Fibroblast of the aortic adventitia (primary cell): ENCODE results near the gene FANCL. TPM values are rescaled to one million over a fixed set of nuclear protein-coding genes. Genes with fewer than 3 reads are reported as not detected.
A peak's percentile ranks its signal among the peaks of the same experiment; 100 is the strongest.
"Not testable (repeated sequence)": the region's sequence is repeated elsewhere in the genome, so short reads cannot be mapped to it uniquely, and the experiment has no call there.

Source experiments
- DNase-seq: peaks from one replicate; pipeline ENCODE4 v3.0.0-alpha.2; 2010; ENCODE audit warnings: low read depth
- H3K4me3 ChIP-seq: 2 replicates; pipeline ENCODE4 v1.5.1; 2011; ENCODE audit warnings: low read depth, mild to moderate bottlenecking, control low read depth, low read length, moderate library complexity
- total RNA-seq: library from RNA; depleted of rRNA; stranded (reverse); fragments of >200 nt; gene quantifications from 2 replicates; pipeline ENCODE4 v1.2.3, GENCODE V29; 2012; ENCODE audit warnings: low replicate concordance
- TF ChIP-seq, protein P1 (sequence below): IDR thresholded peaks from 2 replicates; pipeline ENCODE4 v1.5.1; 2011; ENCODE audit warnings: mild to moderate bottlenecking, low read length, control low read depth, inconsistent platforms; ENCODE audit not compliant: insufficient read depth

The FANCL gene
- total RNA-seq, 1 donor, result 29.6 TPM

DNA sequence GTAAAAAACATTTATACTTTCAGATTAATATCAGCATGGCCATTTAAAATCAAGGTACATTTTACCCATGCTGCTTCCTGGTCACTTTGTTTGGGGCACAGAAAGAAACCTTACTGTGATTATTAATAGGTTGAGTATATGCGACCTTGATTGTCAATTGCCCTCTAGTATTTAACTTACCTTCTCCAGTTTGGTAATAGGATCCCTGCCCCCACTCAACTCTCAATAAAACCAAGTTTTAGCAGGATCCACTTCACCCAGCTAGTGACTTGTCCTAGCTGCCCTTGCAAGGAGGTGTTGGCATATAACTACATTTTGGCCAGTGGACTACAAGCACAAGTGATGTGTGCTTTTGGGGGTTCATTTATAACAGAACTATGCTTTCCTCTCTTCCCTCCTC lies 34.3 kb downstream of the FANCL start:
- TF ChIP-seq, protein P1, sequence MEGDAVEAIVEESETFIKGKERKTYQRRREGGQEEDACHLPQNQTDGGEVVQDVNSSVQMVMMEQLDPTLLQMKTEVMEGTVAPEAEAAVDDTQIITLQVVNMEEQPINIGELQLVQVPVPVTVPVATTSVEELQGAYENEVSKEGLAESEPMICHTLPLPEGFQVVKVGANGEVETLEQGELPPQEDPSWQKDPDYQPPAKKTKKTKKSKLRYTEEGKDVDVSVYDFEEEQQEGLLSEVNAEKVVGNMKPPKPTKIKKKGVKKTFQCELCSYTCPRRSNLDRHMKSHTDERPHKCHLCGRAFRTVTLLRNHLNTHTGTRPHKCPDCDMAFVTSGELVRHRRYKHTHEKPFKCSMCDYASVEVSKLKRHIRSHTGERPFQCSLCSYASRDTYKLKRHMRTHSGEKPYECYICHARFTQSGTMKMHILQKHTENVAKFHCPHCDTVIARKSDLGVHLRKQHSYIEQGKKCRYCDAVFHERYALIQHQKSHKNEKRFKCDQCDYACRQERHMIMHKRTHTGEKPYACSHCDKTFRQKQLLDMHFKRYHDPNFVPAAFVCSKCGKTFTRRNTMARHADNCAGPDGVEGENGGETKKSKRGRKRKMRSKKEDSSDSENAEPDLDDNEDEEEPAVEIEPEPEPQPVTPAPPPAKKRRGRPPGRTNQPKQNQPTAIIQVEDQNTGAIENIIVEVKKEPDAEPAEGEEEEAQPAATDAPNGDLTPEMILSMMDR, result no peak
- DNase-seq, result no peak
- H3K4me3 ChIP-seq, result no peak overlapping the region

DNA sequence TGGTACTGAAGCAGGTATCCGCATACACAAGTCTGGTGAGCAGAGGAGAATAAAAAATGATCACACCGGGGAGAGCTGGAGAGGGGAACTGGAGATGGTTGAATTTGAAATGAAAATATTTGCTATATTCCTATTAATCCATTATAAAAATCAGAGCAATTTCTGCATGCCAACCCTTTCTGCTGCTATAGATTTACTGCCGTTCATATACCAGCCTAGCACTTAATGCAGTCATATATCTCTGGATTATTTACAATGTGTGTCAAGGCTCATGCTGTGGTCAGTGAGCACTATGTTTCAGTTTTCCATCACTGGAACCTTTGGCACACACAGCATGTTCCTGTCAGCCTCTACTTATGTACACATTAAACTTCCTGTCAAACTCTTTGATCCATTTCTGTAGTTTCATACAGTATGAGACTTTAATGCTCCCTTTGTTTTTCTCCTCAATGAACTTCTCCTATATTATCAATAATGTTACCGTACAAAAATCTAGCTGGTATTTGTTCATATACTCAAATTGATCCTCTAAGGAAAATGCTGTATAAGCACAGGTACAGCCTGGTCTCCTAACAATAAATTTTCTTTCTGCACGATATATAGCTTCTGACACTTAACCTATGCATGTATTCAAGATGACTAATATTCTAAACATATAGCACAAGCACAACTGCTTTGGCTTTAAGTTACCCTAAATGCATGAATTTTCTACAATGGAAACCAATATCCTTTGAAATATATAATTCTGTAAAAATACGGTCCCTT lies 36.7 kb downstream of the FANCL start:
- DNase-seq, result no peak
- TF ChIP-seq, protein P1, result no peak

DNA sequence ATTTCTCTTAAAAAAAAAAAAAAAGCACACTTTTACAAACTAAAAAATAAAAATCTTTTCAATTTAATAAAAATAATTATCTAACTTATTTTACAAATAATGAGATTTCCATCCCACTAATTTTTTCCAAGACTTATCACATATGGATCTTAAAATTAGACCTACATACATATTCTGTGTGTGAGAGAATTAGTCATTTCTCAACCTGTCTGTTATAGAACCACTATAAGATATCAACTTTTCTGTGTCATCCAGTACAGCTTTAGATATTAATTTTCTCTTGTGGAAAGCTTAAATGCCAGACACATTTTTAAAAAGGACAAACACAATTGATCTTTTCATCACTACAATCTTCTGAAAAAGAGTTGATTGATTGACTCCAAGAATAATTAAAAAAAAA lies 38.1 kb downstream of the FANCL start:
- TF ChIP-seq, protein P1, result no peak
- DNase-seq, result no peak
- H3K4me3 ChIP-seq, result no peak overlapping the region

More for the DNA sequence above, 36.7 kb downstream of the FANCL start:
- H3K4me3 ChIP-seq, result no peak overlapping the region

DNA sequence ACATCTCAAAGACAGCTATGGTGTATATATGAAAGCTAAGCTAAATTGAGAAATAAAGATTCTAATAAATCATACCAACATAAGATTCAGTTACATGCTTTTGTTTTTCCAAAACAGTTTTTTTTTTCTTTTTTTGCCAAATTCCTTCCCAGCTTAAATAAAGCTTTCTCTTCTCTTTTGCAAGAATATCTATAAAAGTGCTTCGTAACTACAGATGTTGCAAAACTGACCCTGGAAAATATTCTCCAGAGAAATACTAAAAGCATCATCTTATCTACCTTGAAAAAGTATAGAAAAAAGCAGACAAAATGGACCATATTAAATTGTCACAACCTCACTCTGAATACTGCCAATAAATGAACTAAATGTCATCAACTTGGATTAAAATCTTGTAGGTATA lies 38.7 kb downstream of the FANCL start:
- H3K4me3 ChIP-seq, result no peak overlapping the region
- DNase-seq, result no peak
- TF ChIP-seq, protein P1, result no peak

DNA sequence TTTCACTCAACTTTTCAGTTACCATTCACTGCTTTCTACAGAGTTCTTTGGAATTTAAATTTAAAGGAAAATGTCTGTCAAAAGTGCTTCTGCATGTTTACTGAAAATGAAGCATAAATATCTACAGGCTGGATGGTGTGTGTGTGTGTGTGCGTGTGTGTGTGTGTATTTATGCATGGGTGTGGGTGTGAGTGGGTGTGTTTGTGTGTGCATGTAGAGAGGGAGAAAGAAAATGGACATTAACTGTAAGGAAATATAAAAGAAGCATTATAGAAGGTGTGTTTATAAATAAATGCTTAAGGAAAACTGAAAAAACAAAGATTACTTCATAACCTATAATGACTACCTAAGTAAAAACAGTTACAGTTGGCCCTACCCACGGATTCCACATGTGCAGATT lies 43.2 kb downstream of the FANCL start:
- H3K4me3 ChIP-seq, result no peak overlapping the region
- DNase-seq, result no peak
- TF ChIP-seq, protein P1, result no peak

DNA sequence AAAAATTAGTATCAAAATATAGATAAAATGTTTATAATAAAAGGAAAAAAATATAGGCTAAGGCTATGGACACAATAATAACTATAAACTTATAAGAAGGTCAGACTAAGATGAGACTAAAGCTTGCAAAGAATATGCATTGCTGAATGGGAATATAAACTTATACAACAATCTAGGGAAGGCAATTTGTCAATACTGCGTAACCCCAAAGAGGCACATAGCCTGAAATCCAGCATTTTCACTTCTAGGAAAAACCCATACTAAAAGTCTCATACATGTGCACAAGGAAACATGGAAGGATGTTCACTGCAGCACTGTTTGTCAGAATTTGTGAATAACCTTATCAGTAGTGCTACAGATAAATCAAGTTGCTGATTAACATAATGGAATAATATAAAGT lies 45.5 kb downstream of the FANCL start:
- no peak overlapping the region for H3K4me3 ChIP-seq
- TF ChIP-seq, protein P1, result no peak
- peak; percentile 46 for DNase-seq

DNA sequence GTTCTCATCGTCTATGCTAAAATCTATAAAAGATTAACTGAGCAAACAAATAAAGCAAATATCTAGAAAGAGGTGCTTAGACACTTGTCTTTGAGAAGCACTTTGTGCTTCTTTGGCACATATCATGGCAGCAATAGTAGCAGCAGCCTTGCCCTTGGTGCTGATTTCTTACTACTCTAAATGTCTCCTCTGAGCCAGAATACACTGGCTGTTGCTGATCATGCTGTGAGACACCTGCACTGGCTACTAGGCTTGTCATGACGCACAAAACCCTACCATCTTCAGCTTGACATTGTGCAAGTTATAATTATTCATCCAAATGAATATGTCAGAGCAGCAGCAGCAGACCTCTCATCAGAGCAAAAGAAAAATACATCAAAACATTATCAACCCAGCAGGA lies 46.7 kb downstream of the FANCL start:
- H3K4me3 ChIP-seq, result no peak overlapping the region
- no peak for DNase-seq
- TF ChIP-seq, protein P1, result no peak

DNA sequence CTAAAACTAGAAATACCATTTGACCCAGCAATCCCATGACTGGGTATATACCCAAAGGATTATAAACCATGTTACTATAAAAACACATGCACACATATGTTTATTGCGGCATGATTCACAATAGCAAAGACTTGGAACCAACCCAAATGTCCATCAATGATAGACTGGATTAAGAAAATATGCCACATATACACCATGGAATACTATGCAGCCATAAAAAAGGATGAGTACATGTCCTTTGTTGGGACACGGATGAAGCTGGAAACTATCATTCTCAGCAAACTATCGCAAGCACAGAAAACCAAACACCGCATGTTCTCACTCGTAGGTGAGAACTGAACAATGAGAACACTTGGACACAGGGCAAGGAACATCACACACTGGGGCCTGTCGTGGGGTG lies 54.1 kb downstream of the FANCL start:
- DNase-seq, H3K4me3 ChIP-seq: not testable (repeated sequence)
